ENCODE data around the gene SPDEF. TPM values are rescaled to one million over a fixed set of nuclear protein-coding genes. Genes with fewer than 3 reads are reported as not detected.

Gene SPDEF
- not detected in 2 replicates for total RNA-seq

GRCh38 chr6:34556031-34556471, at the start of gene SPDEF:
TSS of gene SPDEF (minus strand) at chr6:34556329. CDS start at chr6:34544455, 11,874 bp downstream.

Other genes starting within 250 kb of the SPDEF start
- 18.2 and 22.0 TPM in 2 replicates for gene NUDT3, start 163.7 kb downstream of the SPDEF start, total RNA-seq
- gene RPS10, start 130.3 kb downstream of the SPDEF start, total RNA-seq = 3,823 and 5,765 TPM in 2 replicates
- not detected in 2 replicates for gene PACSIN1, start 90.3 kb downstream of the SPDEF start, total RNA-seq
- 36.3 and 40.8 TPM in 2 replicates for gene ILRUN, start 140.4 kb upstream of the SPDEF start, total RNA-seq
- 113 and 118 TPM in 2 replicates for gene SNRPC, start 201.2 kb upstream of the SPDEF start, total RNA-seq
- 6.0 and 7.2 TPM in 2 replicates for gene BLTP3A, start 235.8 kb upstream of the SPDEF start, total RNA-seq